DND-41 (cell line): ENCODE measurements around the gene AUTS2.

Experiments
- ATAC-seq: fragments of 200-7000 bp; cut with Tn5 transposase; 3 replicates; pipeline ENCODE4 v1.9.1; 2021; ENCODE audit warnings: low read depth; ENCODE audit not compliant: insufficient read depth
- DNase-seq: peaks from one replicate; pipeline ENCODE4 v3.0.0-alpha.2; 2020
- H2AFZ ChIP-seq: 2 replicates; pipeline ENCODE4 v1.6.0; 2012; ENCODE audit warnings: low read depth, low read length
- H3K27ac ChIP-seq: 2 replicates; pipeline ENCODE4 v1.5.1; 2012; ENCODE audit warnings: low read length, inconsistent platforms
- H3K27me3 ChIP-seq: fragments of 200-600 bp; sonication (generic); 2 replicates; pipeline ENCODE4 v1.6.0; 2012; ENCODE audit warnings: low read length, mild to moderate bottlenecking, inconsistent platforms; ENCODE audit not compliant: insufficient read depth, poor library complexity
- H3K36me3 ChIP-seq: 2 replicates; pipeline ENCODE4 v1.5.1; 2012; ENCODE audit warnings: low read length, inconsistent platforms; ENCODE audit not compliant: insufficient read depth
- H3K4me1 ChIP-seq: 2 replicates; pipeline ENCODE4 v1.5.1; 2012; ENCODE audit warnings: mild to moderate bottlenecking, low read length; ENCODE audit not compliant: insufficient read depth
- H3K4me2 ChIP-seq: 2 replicates; pipeline ENCODE4 v1.6.0; 2012; ENCODE audit warnings: mild to moderate bottlenecking, moderate library complexity, low read length, inconsistent platforms; ENCODE audit not compliant: insufficient read depth
- H3K4me3 ChIP-seq, 2 experiments: fragments of 200-600 bp in 1 of 2; shearing (Covaris generic) in 1 of 2; 2 replicates each; pipeline ENCODE4 v1.5.1; 2012 to 2016; ENCODE audit warnings: inconsistent platforms in 2 of 2, low read length in 2 of 2, mild to moderate bottlenecking in 2 of 2, low read depth in 1 of 2, moderate library complexity in 1 of 2
- H3K79me2 ChIP-seq: 2 replicates; pipeline ENCODE4 v1.6.0; 2012; ENCODE audit warnings: low read length, inconsistent platforms; ENCODE audit not compliant: insufficient read depth
- H3K9ac ChIP-seq: 2 replicates; pipeline ENCODE4 v1.6.0; 2012; ENCODE audit warnings: low read depth, mild to moderate bottlenecking, inconsistent platforms, low read length, moderate library complexity
- H3K9me3 ChIP-seq: 2 replicates; pipeline ENCODE4 v1.5.1; 2012; ENCODE audit warnings: low read length, moderate library complexity, mild to moderate bottlenecking, inconsistent platforms; ENCODE audit not compliant: insufficient read depth, severe bottlenecking
- H4K20me1 ChIP-seq: 2 replicates; pipeline ENCODE4 v1.6.0; 2012; ENCODE audit warnings: low read length; ENCODE audit not compliant: insufficient read depth
- EZH2 ChIP-seq: IDR thresholded peaks from 3 replicates; pipeline ENCODE4 v1.6.1; 2012; ENCODE audit warnings: borderline replicate concordance, low read depth, mild to moderate bottlenecking, moderate library complexity, low read length, inconsistent platforms; ENCODE audit not compliant: severe bottlenecking
- TF ChIP-seq, protein P1 (sequence below): IDR thresholded peaks from 2 replicates; pipeline ENCODE4 v1.5.1; 2012; ENCODE audit warnings: borderline replicate concordance, low read length, moderate library complexity, mild to moderate bottlenecking; ENCODE audit not compliant: poor library complexity, severe bottlenecking; ENCODE audit errors: extremely low read depth

AUTS2 gene

DNA sequence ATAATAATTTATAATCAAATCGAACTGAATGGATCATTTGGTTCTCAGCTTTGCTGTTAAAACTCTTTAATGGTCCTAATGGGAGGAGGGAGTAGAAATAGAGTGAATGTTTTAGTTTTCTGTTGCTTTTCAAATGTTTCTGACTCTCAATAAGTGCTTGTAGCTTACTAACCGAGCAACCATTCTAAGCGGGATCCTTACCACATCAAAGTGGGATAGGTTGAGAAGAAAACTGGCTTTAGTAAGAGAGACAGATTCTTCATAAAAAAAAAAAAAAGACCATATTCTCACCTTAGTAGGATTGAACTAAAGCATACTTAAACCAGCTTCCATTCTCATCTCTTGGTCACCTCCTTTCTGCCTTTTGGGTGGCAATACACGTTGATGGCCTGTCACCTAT is 584.2 kb downstream of the AUTS2 start:
- Histone ChIP-seq H4K20me1 (no peaks in the 10 kb centered on the region), H3K27me3 (no peaks in the 10 kb centered on the region), H2AFZ (no peak overlapping the region), H3K4me1 (peaks cover 39% of the 10 kb centered on the region), H3K79me2 (no peaks in the 10 kb centered on the region), H3K36me3 (no peaks in the 10 kb centered on the region), H3K4me2 (peak overlapping the region; percentile 34), H3K27ac (0 out of 2 replicates have a peak overlapping the region, but pooled peaks have one; percentile 4), H3K9ac (no peak overlapping the region), H3K9me3 (no peaks in the 10 kb centered on the region), H3K4me3 (no peak overlapping the region)
- TF ChIP-seq, protein P1, sequence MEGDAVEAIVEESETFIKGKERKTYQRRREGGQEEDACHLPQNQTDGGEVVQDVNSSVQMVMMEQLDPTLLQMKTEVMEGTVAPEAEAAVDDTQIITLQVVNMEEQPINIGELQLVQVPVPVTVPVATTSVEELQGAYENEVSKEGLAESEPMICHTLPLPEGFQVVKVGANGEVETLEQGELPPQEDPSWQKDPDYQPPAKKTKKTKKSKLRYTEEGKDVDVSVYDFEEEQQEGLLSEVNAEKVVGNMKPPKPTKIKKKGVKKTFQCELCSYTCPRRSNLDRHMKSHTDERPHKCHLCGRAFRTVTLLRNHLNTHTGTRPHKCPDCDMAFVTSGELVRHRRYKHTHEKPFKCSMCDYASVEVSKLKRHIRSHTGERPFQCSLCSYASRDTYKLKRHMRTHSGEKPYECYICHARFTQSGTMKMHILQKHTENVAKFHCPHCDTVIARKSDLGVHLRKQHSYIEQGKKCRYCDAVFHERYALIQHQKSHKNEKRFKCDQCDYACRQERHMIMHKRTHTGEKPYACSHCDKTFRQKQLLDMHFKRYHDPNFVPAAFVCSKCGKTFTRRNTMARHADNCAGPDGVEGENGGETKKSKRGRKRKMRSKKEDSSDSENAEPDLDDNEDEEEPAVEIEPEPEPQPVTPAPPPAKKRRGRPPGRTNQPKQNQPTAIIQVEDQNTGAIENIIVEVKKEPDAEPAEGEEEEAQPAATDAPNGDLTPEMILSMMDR = no peak
- no peak for TF ChIP-seq EZH2
- peak; percentile 86 for ATAC-seq
- peak; percentile 55 for DNase-seq

DNA sequence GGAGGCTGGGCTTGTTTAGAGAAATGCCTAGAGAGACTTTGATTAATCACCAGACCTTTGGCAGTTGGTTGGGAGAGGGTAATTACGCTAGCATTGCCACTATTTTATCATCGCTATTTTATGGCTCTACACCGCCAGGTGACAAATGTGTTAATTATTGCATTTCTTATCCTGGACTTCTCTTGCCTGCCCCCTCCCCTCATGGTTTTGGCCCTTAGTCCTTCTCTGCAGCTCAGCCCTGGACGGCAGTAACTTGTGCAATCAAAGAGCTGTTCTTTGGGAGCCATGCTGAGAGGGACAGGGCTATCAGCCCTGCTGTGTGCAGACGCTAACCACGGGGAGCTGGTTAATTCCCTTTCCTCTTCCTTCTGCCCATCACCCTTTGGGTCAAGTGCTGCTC is 585.0 kb downstream of the AUTS2 start:
- TF ChIP-seq, protein P1 = no peak
- TF ChIP-seq EZH2 = no peak
- ATAC-seq (no peak), DNase-seq (no peak)
- Histone ChIP-seq H2AFZ (no peak overlapping the region), H3K79me2 (no peaks in the 10 kb centered on the region), H3K27me3 (no peaks in the 10 kb centered on the region), H3K4me2 (no peak overlapping the region), H4K20me1 (no peaks in the 10 kb centered on the region), H3K9me3 (no peaks in the 10 kb centered on the region), H3K9ac (no peak overlapping the region), H3K27ac (no peak overlapping the region), H3K4me3 (no peak overlapping the region), H3K36me3 (no peaks in the 10 kb centered on the region), H3K4me1 (peaks cover 31% of the 10 kb centered on the region)

DNA sequence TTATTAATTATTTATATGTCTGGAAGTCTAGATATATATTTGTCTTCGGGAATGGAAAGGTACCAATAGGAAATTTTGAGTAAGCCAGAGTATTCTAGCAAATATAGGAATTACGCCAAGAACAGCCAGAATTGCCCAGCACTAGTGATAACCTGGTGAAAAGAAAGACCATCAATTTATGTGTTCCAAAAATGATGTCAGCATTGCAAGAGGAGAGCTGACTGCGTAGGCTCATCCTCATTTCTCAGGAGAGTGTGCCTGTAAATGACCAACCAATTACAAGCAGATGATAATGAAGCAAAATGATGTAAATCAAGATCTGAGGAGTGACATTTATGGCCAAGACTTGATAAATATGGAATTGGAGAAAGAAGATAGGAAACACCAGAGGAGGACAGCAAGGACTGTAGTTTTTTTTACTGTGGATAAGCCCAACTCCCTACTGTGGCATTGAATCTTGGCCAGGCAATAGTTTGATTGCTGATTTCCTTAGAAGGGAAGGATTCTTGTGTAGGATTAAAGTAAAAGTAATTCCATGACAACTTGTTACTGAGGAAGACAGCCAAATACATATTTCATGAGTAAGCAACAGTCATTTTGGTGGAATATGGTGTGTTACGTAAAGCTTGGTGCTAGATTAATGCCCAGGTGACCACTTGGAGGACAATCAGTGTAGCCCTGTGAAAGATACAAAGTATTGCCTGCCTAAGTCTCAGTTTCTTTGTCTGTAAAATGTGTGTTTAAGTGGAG is 590.8 kb downstream of the AUTS2 start:
- no peak overlapping the region for H3K4me2 ChIP-seq
- peaks cover 9% of the 10 kb centered on the region for H3K9me3 ChIP-seq
- no peak overlapping the region for H3K9ac ChIP-seq
- H4K20me1 ChIP-seq = no peaks in the 10 kb centered on the region
- H3K36me3 ChIP-seq = no peaks in the 10 kb centered on the region
- no peak for DNase-seq
- no peak overlapping the region for H3K4me3 ChIP-seq
- no peaks in the 10 kb centered on the region for H3K27me3 ChIP-seq
- H3K4me1 ChIP-seq = no peaks in the 10 kb centered on the region
- H2AFZ ChIP-seq = no peak overlapping the region
- no peak overlapping the region for H3K27ac ChIP-seq
- no peaks in the 10 kb centered on the region for H3K79me2 ChIP-seq
- TF ChIP-seq, protein P1 = no peak
- TF ChIP-seq EZH2 = no peak
- ATAC-seq = no peak
